ENCODE results near the gene POFUT1.
"Not testable (repeated sequence)": the region's sequence is repeated elsewhere in the genome, so short reads cannot be mapped to it uniquely, and the experiment has no call there.

The POFUT1 gene

GRCh38 chr20:32207626-32208498, at the start of gene POFUT1, which contains the start of gene PLAGL2:
Gene POFUT1 (plus strand): TSS chr20:32207880. CDS start chr20:32207942, 62 bp downstream.
Gene PLAGL2 (minus strand): TSS chr20:32207743. CDS start chr20:32202178, 5,565 bp downstream.
- peak; percentile 73 to 85 for DNase-seq (ENCODE audit: low read depth in 2 of 2)

GRCh38 chr20:32158351-32158750, 49.3 kb upstream of the POFUT1 start:
- no peak for DNase-seq (ENCODE audit: low read depth in 2 of 2)

GRCh38 chr20:32158943-32159660, 48.6 kb upstream of the POFUT1 start:
- DNase-seq (ENCODE audit: low read depth in 2 of 2): no peak

- no peak for DNase-seq (ENCODE audit: low read depth in 2 of 2)
Observed at GRCh38 chr20:32159766-32160221, 47.9 kb upstream of the POFUT1 start.

GRCh38 chr20:32160341-32160740, 47.3 kb upstream of the POFUT1 start:
- DNase-seq (ENCODE audit: low read depth in 2 of 2): no peak

- no peak for DNase-seq (ENCODE audit: low read depth in 2 of 2)
Observed at GRCh38 chr20:32162351-32162750, 45.3 kb upstream of the POFUT1 start.

GRCh38 chr20:32163951-32164350, 43.7 kb upstream of the POFUT1 start:
- no peak for DNase-seq (ENCODE audit: low read depth in 2 of 2)

- DNase-seq (ENCODE audit: low read depth in 2 of 2): no peak
Observed at GRCh38 chr20:32164984-32165735, 42.5 kb upstream of the POFUT1 start.

GRCh38 chr20:32165836-32166545, 41.7 kb upstream of the POFUT1 start:
- DNase-seq (ENCODE audit: low read depth in 2 of 2): no peak

GRCh38 chr20:32167552-32167951, 40.1 kb upstream of the POFUT1 start:
- DNase-seq (ENCODE audit: low read depth in 2 of 2): no peak

- DNase-seq (ENCODE audit: low read depth in 2 of 2): no peak
Observed at GRCh38 chr20:32168184-32168910, 39.3 kb upstream of the POFUT1 start.

- not testable (repeated sequence) for DNase-seq (ENCODE audit: low read depth in 2 of 2)
Observed at GRCh38 chr20:32177696-32178095, 30.0 kb upstream of the POFUT1 start.

GRCh38 chr20:32179515-32179914, 28.2 kb upstream of the POFUT1 start:
- no peak for DNase-seq (ENCODE audit: low read depth in 2 of 2)

GRCh38 chr20:32179934-32180333, 27.7 kb upstream of the POFUT1 start:
- DNase-seq (ENCODE audit: low read depth in 2 of 2): no peak

GRCh38 chr20:32181606-32182005, 26.1 kb upstream of the POFUT1 start:
- DNase-seq (ENCODE audit: low read depth in 2 of 2): no peak

- no peak for DNase-seq (ENCODE audit: low read depth in 2 of 2)
Observed at GRCh38 chr20:32183947-32184635, 23.6 kb upstream of the POFUT1 start.

GRCh38 chr20:32184961-32185603, 22.6 kb upstream of the POFUT1 start:
- no peak for DNase-seq (ENCODE audit: low read depth in 2 of 2)

GRCh38 chr20:32186506-32186905, 21.2 kb upstream of the POFUT1 start:
- DNase-seq (ENCODE audit: low read depth in 2 of 2): no peak

- DNase-seq (ENCODE audit: low read depth in 2 of 2): no peak
Observed at GRCh38 chr20:32188376-32189122, 19.1 kb upstream of the POFUT1 start.

Data from stimulated activated CD8-positive, alpha-beta memory T cell treated with anti-CD3 and anti-CD28 coated beads, Interleukin-15, amount 100 ng/mL, for 4 hours (primary cell).